HG03108 (cell line): ENCODE measurements around the gene TNNI3.
"Not testable (repeated sequence)": the region's sequence is repeated elsewhere in the genome, so short reads cannot be mapped to it uniquely, and the experiment has no call there.

Source experiments
- ATAC-seq: cut with Tn5 transposase; IDR thresholded peaks from one replicate; pipeline ENCODE4 v1.9.1; 2021; ENCODE audit warnings: moderate library complexity; ENCODE audit not compliant: unreplicated experiment

TNNI3 gene

DNA sequence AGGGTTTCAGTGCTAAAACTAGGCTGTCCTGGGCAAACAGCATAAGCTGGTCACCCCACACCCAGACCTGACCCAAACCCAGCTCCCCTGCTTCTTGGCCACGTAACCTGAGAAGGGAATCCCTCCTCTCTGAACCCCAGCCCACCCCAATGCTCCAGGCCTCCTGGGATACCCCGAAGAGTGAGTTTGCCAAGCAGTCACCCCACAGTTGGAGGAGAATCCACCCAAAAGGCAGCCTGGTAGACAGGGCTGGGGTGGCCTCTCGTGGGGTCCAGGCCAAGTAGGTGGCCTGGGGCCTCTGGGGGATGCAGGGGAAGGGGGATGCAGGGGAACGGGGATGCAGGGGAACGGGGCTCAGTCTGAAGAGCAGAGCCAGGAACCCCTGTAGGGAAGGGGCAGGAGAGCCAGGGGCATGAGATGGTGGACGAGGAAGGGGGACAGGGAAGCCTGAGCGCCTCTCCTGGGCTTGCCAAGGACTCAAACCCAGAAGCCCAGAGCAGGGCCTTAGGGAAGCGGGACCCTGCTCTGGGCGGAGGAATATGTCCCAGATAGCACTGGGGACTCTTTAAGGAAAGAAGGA lies 42.9 kb downstream of the TNNI3 start:
- no peak for ATAC-seq

DNA sequence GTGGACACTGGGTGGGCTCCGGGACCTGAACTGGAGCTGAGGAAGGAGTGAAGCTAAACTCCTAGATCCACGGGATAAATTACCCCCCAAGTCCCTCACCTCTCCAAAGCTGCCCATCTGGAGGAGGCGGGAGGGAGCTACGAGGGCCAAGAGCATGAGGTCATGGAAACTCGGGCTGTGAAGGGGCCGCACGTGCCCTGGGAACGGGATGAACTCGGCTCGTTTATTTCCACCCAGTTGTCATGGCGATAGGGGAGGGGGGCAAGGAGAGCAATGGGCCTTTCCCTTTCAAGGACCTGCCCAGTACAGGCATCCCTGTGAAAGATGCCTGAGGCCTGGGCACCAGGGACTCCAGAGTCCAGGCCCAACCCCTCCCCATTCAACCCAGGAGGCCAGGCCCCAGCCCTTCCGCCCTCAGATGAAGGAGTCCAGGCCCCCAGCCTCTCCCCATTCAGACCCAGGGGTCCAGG lies 43.9 kb downstream of the TNNI3 start:
- ATAC-seq, result no peak

DNA sequence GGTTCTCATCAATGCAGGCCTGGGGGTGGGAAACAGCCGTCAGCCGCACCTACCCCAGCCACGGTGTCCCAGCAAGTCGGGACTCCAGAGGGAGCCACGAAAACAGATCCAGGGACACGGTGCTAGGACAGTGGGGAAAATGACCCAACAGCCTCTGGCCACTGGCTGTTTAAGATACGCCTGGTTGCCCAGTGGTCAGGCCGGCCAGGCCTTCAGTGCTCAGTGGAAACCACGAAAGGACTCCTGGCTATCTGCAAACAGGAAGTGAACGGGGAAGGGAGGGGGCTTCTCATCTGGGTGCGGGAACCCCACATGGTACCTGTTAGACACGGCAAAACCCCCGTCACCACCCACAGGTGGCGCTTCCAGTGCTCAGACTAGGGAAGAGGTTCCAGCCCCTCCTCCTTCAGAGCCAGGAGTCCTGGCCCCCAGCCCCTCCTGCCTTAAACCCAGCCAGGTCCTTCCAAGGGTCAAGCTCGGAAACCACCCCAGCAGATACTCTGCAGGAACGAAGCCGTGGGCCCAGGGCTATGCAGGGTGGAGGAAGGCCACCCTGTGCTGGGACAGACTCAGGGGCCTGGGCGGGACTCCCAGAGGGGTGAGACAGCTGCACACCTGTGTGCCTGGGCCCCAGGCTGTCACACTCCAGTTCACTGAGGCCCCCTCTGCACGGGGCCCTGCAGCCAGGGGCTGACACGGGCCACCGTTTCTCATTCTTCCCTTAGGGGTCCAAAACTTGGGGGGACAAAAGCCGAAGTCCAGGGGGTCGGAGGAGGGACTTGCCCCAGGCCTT lies 44.6 kb downstream of the TNNI3 start:
- no peak for ATAC-seq

DNA sequence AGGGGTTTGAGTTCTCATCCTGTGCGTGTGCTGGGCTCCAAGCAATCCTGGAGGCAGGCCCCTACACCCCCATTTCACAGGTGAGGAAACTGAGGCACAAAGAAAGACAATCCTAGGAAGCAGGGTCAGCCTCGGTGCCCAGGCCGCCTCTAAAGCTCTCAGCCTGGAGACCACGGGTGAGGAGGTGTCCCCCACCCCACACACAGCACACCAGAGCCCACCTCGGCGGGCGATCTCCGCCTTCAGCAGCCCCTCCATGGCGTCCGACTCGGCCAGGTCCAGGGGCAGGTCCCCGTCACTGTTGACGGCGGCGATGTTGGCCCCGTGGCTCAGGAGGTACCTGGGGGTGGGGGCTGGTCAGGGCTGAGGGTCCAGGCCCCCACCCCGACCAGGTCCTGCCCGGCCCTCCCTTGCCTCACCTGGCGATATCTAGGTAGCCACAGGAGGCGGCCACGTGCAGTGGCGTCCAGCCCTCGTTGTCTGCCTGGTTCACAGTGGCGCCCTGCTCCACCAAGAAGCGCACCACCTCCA lies 45.2 kb downstream of the TNNI3 start:
- no peak for ATAC-seq

DNA sequence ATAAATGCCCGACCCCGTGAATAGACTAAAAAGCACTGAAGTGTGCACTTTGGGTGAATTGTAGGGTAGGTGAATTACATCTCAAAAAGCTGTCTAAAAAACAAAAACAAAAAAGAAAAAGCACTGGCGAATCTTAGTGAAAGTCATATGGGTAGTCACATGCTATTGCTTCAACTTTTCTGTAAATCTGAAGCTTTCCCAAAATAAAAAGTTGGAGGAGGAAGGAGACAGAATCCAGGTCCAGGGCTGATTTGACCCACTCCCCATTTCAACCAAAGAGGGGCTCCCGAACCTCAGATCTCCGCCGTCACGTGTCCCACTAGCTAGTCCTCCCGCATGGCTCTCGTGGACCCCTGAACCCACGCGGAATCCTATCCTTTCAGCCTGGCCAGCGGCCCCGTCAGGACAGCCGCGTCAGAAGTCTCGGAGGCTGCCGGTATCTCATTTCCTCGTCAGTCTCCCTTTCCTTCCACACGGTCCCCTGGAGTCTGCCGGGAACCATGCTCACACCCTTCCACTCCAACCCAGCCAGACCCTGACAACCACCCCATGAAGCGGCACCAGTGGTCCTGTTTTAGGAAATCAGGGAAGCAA lies 46.2 kb downstream of the TNNI3 start:
- ATAC-seq, result no peak

DNA sequence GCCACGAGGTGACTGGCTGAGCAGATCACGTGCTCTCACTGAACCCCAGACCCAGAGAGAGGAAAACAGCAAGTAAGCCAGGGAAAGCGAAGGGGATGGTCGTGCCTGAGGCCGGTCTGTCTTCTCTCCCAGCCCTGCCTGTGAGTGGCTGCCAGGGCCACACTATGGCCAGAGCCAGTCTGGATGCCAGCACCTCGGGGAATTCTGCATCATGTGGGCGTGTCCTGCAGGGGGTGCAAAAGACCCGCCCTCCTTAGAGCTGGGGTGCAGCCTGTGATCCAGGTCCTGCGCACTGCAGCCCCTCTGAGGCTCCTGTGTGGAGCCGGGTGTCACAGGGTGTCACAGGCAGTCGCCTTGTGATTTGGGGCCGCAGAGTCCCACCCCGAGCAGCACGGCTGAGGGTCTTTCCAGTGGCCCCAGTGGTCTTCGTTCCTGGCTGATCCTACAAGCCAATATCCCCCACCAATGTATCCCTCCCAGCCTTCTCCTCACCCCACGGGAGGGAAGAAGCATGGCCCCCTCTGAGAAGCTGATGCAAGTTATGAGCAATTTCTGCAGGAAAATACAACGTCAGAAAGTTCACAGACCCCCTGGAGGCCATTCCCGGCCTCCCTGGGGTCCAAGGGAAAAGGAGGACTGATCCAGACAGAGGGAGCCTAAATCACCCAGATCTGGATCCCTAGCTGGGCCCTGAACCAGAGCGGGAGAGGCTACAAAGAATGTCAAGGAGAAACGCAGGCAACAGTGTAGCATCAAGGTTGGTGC lies 47.8 kb downstream of the TNNI3 start:
- no peak for ATAC-seq

DNA sequence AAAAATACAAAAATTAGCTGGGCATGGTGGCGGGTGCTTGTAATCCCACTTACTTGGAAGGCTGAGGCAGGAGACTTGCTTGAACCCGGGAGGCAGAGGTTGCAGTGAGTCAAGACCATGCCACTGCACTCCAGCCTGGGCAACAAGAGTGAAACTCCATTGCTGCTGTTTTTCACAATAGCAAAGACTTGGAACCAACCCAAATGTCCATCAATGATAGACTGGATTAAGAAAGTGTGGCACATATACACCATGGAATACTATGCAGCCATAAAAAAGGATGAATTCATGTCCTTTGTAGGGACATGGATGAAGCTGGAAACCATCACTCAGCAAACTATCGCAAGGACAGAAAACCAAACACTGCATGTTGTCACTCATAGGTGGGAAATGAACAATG lies 50.3 kb downstream of the TNNI3 start:
- ATAC-seq, result not testable (repeated sequence)

DNA sequence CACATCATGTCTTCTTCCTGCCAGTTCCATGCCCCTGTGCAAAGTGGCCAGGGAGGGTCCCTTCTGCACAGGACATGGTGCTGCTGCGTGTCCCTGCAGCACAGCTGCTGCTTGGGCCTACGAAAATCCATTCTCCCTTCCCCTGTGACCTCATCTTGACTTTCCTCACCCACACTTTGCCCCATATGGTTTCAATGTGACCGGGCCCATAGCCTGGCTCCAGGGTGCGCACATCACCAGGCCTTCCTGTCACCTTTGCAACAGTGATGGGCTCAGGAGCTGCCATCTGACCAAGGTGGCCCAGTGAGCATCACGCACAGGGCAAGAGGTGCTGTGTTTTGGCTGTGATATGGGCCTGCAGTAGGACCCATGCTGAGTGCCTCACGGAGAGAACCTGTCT lies 50.9 kb downstream of the TNNI3 start:
- no peak for ATAC-seq

DNA sequence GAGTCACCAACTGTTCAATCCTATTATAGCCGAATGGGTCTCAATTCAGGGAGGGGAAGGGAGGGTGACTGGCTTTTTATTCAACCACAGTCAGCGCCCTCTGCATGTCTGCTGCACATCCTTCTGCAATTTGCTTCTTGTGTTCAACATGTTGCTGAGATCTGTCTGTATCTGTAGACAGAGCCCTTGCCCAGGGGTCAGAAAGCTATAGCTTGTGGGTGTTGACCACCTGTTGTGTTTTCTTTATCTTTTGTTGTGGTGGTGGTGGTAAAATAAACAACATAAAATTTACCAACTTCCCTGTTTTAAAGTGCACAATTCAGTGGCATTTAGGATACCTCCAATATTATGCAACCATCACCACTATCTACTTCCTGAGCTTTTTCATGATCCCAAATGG lies 52.3 kb downstream of the TNNI3 start:
- ATAC-seq, result no peak

DNA sequence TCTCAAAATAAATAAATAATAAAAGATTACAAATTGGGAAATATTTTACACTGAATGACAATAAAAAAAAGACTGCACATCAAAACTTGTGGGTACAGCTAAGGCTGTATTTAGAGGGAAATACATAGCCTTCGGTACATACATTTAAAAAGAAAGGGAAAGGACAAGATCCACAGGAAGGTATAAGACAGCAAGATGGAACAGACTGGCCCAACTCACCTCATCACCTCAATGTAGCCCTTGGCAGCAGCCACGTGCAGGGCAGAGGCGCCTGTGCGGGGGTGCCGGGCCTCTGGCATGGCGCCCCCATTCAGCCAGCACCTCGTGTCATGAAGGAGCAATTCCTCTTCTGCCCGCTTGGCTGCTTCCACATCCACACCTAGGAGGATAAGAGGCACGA lies 54.3 kb downstream of the TNNI3 start:
- no peak for ATAC-seq
